GM18951 (cell line): Measurements from ENCODE around the gene SUSD6.
A peak's percentile ranks its signal among the peaks of the same experiment; 100 is the strongest.

Source experiments
- POLR2A ChIP-seq: IDR thresholded peaks from 4 replicates; pipeline ENCODE4 v1.6.1; 2011; ENCODE audit warnings: mild to moderate bottlenecking; ENCODE audit not compliant: insufficient read length, insufficient read depth; ENCODE audit errors: extremely low read depth
- in situ Hi-C: fragments of 300-500 bp; cut with MboI; formaldehyde crosslinking; loops from one replicate; pipeline ENCODE4 v1.12.0; 2022; ENCODE audit warnings: low sequenced_read_pairs, mixed read lengths, inconsistent platforms; ENCODE audit not compliant: unreplicated experiment

The SUSD6 gene

DNA sequence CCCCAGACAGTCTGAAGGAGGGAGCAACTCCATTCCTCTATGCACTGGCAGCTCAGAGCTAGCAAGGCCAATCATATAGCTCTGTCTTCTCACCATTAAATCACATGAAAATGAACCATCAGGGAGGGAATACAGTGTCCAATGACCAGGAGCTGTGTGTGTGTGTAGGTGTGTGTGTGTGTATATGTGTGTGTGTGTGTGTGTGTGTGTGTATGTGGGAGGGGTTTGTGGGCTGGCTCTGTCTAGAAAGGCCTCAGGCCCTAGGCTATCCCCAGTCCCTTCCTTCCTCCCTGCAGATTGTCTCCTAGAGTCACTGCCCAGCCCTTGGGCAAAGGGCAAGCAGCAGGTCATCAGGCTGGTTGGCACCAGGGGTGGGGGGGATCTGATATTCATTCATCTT, 5.7 kb upstream of the SUSD6 start:
- TF ChIP-seq POLR2A: no peak
- in situ Hi-C loops: loop anchor here (10.0 kb wide), 1 partner anchor 99 kb away; no protein-coding TSS in a partner anchor

- TF ChIP-seq POLR2A: no peak
- in situ Hi-C loops: loop anchor here (10.0 kb wide), 1 partner anchor 98 kb away; no protein-coding TSS in a partner anchor
Measured at GRCh38 chr14:69606258-69607184, 4.9 kb upstream of the SUSD6 start.

DNA sequence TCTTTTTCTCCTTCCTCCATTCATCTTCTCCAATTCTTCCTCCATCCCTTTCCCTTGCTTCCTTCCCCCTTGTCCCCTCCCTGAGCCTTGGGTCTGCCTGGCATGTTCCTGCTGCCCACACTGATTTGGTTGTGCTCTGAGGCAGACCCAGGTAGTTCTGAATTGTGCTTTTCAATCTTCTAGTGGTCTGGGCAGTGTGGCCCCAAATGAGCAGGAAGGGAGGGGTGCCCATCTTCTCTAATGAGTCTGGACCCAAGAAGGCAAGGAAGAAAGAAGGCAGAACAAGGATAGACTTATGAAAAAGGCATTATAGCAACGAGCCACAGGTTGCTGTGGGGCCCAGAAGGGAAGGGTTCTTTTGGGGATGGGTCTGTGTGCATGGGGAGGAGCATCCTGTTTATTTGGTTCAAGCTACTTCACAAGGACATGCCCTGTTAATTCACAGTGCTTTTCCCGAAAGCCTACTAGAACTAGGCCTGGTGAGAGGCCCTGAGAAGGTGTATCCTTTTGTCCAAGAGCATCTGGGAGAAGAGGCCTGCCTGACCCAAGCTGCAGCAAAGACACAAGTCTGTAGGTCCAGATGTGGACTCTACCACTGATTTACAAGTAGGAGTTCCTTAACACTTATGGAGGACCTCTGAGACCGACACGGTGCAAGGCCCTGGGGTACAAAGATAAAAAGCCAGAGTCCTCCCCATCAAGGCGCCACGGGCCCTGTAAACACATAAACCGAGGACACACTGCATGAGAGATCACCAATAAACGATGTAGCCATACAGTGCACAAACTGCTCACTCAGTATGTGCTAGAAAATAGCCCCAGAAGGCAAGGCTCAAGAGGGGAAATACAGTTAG, 1.1 kb upstream of the SUSD6 start:
- TF ChIP-seq POLR2A: no peak
- in situ Hi-C loops: no loop called here

DNA sequence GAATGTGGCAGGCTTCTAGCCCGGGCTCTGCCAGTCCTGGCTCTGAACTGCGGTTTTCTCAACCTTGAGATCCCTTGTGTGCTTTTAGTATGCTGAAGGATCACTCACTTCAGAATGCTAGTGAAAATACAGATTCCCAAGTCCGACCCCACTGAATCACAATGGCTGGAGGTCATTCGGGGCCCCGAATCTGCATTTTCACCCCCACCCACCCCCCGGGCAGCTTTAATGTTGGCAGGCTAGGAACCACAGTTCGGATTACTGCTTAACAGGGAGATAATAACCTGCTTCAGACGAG, 573 bp upstream of the SUSD6 start:
- TF ChIP-seq POLR2A: no peak
- in situ Hi-C loops: no loop called here

GRCh38 chr14:69612014-69612782, 802 bp downstream of the SUSD6 start:
- in situ Hi-C loops: no loop called here
- TF ChIP-seq POLR2A: no peak

- TF ChIP-seq POLR2A: no peak
- in situ Hi-C loops: no loop called here
Measured at GRCh38 chr14:69612783-69613130, 1.4 kb downstream of the SUSD6 start.

GRCh38 chr14:69613312-69614073, 2.1 kb downstream of the SUSD6 start:
- no peak for TF ChIP-seq POLR2A
- in situ Hi-C loops: no loop called here

- TF ChIP-seq POLR2A: no peak
- in situ Hi-C loops: no loop called here
Measured at GRCh38 chr14:69614592-69614991, 3.2 kb downstream of the SUSD6 start.

DNA sequence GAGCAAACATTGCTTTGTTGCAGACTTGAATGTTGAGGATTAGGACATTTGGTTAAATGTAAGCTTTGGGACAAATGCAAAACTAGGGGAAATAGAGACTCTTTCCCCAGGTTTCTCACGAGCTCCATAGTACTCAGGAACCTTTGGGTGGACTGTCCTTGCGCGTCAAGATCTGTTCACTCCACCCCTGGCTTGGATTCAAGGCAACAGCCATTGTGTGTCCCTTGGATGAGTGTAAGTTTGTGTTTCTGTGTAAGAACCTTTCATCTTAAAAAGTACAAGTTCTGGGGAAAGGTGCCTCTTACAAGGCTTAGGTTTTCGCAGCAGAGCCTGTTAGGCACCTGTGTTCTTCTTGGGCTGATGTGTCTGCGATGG, 3.7 kb downstream of the SUSD6 start:
- TF ChIP-seq POLR2A: no peak
- in situ Hi-C loops: loop anchor here (5.0 kb wide), 1 partner anchor 57 kb away; no protein-coding TSS in a partner anchor

DNA sequence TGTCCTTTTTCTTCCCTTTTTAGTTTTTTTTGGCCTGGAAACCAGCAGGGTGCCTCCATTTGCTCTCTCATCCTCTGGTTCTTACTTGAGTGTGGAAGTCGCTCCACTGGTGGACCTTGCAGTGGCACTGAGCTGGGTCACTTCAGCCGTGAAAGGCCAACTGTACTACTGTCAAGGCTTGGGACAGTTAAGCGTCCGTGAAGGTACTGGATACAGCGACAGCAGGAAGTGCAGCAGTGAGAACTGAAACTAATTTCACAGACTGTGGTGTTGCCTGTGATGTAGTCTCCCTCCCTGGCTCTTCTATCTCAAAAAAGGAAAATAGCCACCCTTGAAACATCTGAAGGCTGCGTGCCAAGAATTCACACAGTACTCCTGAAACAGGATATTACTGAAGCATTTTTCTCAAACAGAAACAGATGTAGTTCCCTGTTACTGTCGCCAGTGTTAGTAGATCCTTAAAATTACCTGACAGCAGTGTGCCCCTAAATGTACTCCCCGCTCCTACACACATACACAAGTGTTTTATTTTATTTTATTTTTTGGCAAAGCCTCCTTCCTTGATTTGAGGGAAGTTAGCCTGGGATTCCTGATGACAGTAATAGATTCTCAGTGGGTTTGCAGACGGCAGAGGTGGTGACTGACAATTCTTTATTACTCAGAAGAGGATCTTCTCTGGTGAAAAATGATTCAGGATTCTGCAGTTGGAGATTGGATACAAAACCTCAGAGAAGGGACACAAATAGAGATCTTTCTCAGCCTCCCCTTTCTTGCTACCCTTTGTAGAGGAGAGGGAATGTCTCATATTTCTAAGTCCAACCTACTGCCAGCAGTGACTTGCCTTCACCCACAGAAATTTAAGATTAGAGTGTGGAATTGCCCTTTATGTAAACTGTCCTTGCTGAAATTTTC, 4.4 kb downstream of the SUSD6 start:
- in situ Hi-C loops: loop anchor here (5.0 kb wide), 1 partner anchor 57 kb away; no protein-coding TSS in a partner anchor
- TF ChIP-seq POLR2A: peak; percentile 43

- no peak for TF ChIP-seq POLR2A
- in situ Hi-C loops: loop anchor here (5.0 kb wide), 1 partner anchor 56 kb away; no protein-coding TSS in a partner anchor
Measured at GRCh38 chr14:69616408-69616773, 5.0 kb downstream of the SUSD6 start.
